H1 (cell line): Measurements from ENCODE around the gene ZNF571. TPM values are rescaled to one million over a fixed set of nuclear protein-coding genes. Genes with fewer than 3 reads are reported as not detected.
A peak's percentile ranks its signal among the peaks of the same experiment; 100 is the strongest.

ENCODE experiments used
- BACH1 ChIP-seq: IDR thresholded peaks from 2 replicates; pipeline ENCODE4 v1.6.1; 2012; ENCODE audit warnings: low read length, improper control_type of control experiment
- CBX8 ChIP-seq: fragments of 300-800, 300-1000 bp; sonication (generic); IDR thresholded peaks from 2 replicates; pipeline ENCODE4 v1.7.1; 2016; ENCODE audit warnings: low read depth, low read length, borderline replicate concordance
- CTBP2 ChIP-seq: IDR thresholded peaks from 2 replicates; pipeline ENCODE4 v1.7.0; 2011; ENCODE audit warnings: borderline replicate concordance, mild to moderate bottlenecking, moderate library complexity, mixed read lengths, low read length; ENCODE audit not compliant: insufficient read depth, insufficient read length
- SIN3A ChIP-seq, 2 experiments: IDR thresholded peaks in 1 of 2; conservative IDR thresholded peaks in 1 of 2; 2 replicates each; pipeline ENCODE4 v1.6.1; 2011 to 2012; ENCODE audit warnings: low read length in 2 of 2, improper control_type of control experiment in 1 of 2, low read depth in 1 of 2, mild to moderate bottlenecking in 1 of 2
- SP4 ChIP-seq: IDR thresholded peaks from 2 replicates; pipeline ENCODE4 v1.6.1; 2012; ENCODE audit warnings: low read length, inconsistent platforms
- SRF ChIP-seq: IDR thresholded peaks from 2 replicates; pipeline ENCODE4 v1.6.1; 2011; ENCODE audit warnings: mild to moderate bottlenecking, low read depth, low read length, moderate library complexity
- TAF7 ChIP-seq: optimal IDR thresholded peaks from 2 replicates; pipeline ENCODE3; 2011; ENCODE audit warnings: low read depth, mild to moderate bottlenecking, inconsistent platforms, low read length, moderate library complexity, borderline replicate concordance
- TCF12 ChIP-seq: IDR thresholded peaks from 2 replicates; pipeline ENCODE4 v1.6.1; 2011; ENCODE audit warnings: low read depth, mild to moderate bottlenecking, low read length
- YY1 ChIP-seq: IDR thresholded peaks from 2 replicates; pipeline ENCODE4 v1.6.1; 2011; ENCODE audit warnings: low read depth, mild to moderate bottlenecking, low read length
- ZNF274 ChIP-seq: IDR thresholded peaks from 2 replicates; pipeline ENCODE4 v1.7.0; 2012; ENCODE audit warnings: low read length, borderline replicate concordance; ENCODE audit errors: extremely low read depth
- polyA plus RNA-seq, 7 experiments: library from polyadenylated mRNA; depleted of rRNA in 3 of 7; stranded (reverse) in 5 of 7; unstranded in 2 of 7; fragments of >200 nt in 5 of 7; fragments of 200-250 nt in 2 of 7; gene quantifications; 1 replicate in 5 of 7; 2 replicates in 1 of 7; 4 replicates in 1 of 7; pipeline versions ENCODE4 v1.2.1 to v1.2.3, GENCODE V29; 2011 to 2013; ENCODE audit warnings: missing spikeins in 2 of 7, mixed read lengths in 2 of 7
- total RNA-seq: library from RNA; stranded (reverse); fragmentation: NEBNext Ultra II Directional; extraction: Animal tissue kit (Norgen Biotek cat#: 25700); gene quantifications from 2 replicates; pipeline ENCODE4 v1.2.1, GENCODE V29; 2021
- TF ChIP-seq, protein P1 (sequence below): fragments of 300-600 bp; sonication (generic); IDR thresholded peaks from 2 replicates; pipeline ENCODE4 v1.7.1; 2012; ENCODE audit warnings: low read length, moderate library complexity, mild to moderate bottlenecking, inconsistent platforms; ENCODE audit not compliant: insufficient replicate concordance

ZNF571 gene
- total and polyA plus RNA-seq, 2 of the 8 experiments (the other 6 are each of a cell fraction or from before 2014, with no cell fraction given) = 1.8 to 3.9 TPM

GRCh38 chr19:37594982-37595382 lies 390 bp upstream of the ZNF571 start (continued):
- TF ChIP-seq SIN3A (conservative IDR thresholded peaks at IDR 0.05 in 1 of 2, IDR thresholded peaks at IDR 0.05 in 1 of 2; ENCODE audit: low read depth in 1 of 2, low read length in 2 of 2) (peak; percentile 87; a peak in 1 of 4 replicates), CTBP2 (no peak), ZNF274 (no peak), CBX8 (no peak), SRF (no peak), SP4 (no peak), BACH1 (peak; percentile 33; the same call in 1 of the 2 replicates), TCF12 (no peak), TAF7 (no peak), YY1 (no peak)
- TF ChIP-seq, protein P1, sequence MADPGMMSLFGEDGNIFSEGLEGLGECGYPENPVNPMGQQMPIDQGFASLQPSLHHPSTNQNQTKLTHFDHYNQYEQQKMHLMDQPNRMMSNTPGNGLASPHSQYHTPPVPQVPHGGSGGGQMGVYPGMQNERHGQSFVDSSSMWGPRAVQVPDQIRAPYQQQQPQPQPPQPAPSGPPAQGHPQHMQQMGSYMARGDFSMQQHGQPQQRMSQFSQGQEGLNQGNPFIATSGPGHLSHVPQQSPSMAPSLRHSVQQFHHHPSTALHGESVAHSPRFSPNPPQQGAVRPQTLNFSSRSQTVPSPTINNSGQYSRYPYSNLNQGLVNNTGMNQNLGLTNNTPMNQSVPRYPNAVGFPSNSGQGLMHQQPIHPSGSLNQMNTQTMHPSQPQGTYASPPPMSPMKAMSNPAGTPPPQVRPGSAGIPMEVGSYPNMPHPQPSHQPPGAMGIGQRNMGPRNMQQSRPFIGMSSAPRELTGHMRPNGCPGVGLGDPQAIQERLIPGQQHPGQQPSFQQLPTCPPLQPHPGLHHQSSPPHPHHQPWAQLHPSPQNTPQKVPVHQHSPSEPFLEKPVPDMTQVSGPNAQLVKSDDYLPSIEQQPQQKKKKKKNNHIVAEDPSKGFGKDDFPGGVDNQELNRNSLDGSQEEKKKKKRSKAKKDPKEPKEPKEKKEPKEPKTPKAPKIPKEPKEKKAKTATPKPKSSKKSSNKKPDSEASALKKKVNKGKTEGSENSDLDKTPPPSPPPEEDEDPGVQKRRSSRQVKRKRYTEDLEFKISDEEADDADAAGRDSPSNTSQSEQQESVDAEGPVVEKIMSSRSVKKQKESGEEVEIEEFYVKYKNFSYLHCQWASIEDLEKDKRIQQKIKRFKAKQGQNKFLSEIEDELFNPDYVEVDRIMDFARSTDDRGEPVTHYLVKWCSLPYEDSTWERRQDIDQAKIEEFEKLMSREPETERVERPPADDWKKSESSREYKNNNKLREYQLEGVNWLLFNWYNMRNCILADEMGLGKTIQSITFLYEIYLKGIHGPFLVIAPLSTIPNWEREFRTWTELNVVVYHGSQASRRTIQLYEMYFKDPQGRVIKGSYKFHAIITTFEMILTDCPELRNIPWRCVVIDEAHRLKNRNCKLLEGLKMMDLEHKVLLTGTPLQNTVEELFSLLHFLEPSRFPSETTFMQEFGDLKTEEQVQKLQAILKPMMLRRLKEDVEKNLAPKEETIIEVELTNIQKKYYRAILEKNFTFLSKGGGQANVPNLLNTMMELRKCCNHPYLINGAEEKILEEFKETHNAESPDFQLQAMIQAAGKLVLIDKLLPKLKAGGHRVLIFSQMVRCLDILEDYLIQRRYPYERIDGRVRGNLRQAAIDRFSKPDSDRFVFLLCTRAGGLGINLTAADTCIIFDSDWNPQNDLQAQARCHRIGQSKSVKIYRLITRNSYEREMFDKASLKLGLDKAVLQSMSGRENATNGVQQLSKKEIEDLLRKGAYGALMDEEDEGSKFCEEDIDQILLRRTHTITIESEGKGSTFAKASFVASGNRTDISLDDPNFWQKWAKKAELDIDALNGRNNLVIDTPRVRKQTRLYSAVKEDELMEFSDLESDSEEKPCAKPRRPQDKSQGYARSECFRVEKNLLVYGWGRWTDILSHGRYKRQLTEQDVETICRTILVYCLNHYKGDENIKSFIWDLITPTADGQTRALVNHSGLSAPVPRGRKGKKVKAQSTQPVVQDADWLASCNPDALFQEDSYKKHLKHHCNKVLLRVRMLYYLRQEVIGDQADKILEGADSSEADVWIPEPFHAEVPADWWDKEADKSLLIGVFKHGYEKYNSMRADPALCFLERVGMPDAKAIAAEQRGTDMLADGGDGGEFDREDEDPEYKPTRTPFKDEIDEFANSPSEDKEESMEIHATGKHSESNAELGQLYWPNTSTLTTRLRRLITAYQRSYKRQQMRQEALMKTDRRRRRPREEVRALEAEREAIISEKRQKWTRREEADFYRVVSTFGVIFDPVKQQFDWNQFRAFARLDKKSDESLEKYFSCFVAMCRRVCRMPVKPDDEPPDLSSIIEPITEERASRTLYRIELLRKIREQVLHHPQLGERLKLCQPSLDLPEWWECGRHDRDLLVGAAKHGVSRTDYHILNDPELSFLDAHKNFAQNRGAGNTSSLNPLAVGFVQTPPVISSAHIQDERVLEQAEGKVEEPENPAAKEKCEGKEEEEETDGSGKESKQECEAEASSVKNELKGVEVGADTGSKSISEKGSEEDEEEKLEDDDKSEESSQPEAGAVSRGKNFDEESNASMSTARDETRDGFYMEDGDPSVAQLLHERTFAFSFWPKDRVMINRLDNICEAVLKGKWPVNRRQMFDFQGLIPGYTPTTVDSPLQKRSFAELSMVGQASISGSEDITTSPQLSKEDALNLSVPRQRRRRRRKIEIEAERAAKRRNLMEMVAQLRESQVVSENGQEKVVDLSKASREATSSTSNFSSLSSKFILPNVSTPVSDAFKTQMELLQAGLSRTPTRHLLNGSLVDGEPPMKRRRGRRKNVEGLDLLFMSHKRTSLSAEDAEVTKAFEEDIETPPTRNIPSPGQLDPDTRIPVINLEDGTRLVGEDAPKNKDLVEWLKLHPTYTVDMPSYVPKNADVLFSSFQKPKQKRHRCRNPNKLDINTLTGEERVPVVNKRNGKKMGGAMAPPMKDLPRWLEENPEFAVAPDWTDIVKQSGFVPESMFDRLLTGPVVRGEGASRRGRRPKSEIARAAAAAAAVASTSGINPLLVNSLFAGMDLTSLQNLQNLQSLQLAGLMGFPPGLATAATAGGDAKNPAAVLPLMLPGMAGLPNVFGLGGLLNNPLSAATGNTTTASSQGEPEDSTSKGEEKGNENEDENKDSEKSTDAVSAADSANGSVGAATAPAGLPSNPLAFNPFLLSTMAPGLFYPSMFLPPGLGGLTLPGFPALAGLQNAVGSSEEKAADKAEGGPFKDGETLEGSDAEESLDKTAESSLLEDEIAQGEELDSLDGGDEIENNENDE = no peak
